GM21529 (cell line): ENCODE measurements around the gene PGR.

Source experiments
- ATAC-seq: cut with Tn5 transposase; IDR thresholded peaks from one replicate; pipeline ENCODE4 v1.9.1; 2021; ENCODE audit not compliant: unreplicated experiment

The PGR gene

GRCh38 chr11:101083335-101083734 is 46.3 kb downstream of the PGR start:
- ATAC-seq: no peak

- ATAC-seq: no peak
These were observed 46.8 kb downstream of the PGR start for GRCh38 chr11:101082813-101083212.

GRCh38 chr11:101063706-101064105 is 65.9 kb downstream of the PGR start:
- ATAC-seq: no peak

- ATAC-seq: no peak
These were observed 68.0 kb downstream of the PGR start for GRCh38 chr11:101061606-101062005.

GRCh38 chr11:101059331-101059730 is 70.3 kb downstream of the PGR start:
- ATAC-seq: no peak

GRCh38 chr11:101053492-101053891 is 76.1 kb downstream of the PGR start:
- no peak for ATAC-seq

- ATAC-seq: no peak
These were observed 77.9 kb downstream of the PGR start for GRCh38 chr11:101051677-101052076.

GRCh38 chr11:101049813-101050212 is 79.8 kb downstream of the PGR start:
- no peak for ATAC-seq

GRCh38 chr11:101049123-101049522 is 80.5 kb downstream of the PGR start:
- ATAC-seq: no peak

GRCh38 chr11:101048479-101048878 is 81.1 kb downstream of the PGR start:
- ATAC-seq: no peak

- no peak for ATAC-seq
These were observed 82.7 kb downstream of the PGR start for GRCh38 chr11:101046947-101047346.

GRCh38 chr11:101045415-101045814 is 84.2 kb downstream of the PGR start:
- ATAC-seq: no peak

- no peak for ATAC-seq
These were observed 85.7 kb downstream of the PGR start for GRCh38 chr11:101043940-101044339.

GRCh38 chr11:101035872-101036271 is 93.7 kb downstream of the PGR start:
- ATAC-seq: no peak

GRCh38 chr11:101034076-101034475 is 95.5 kb downstream of the PGR start:
- ATAC-seq: no peak

GRCh38 chr11:101032991-101033390 is 96.6 kb downstream of the PGR start:
- no peak for ATAC-seq

- ATAC-seq: no peak
These were observed 97.9 kb downstream of the PGR start for GRCh38 chr11:101031713-101032112.

GRCh38 chr11:101030692-101031091 is 98.9 kb downstream of the PGR start:
- ATAC-seq: no peak

GRCh38 chr11:101030015-101030414 is 99.6 kb downstream of the PGR start:
- no peak for ATAC-seq

- no peak for ATAC-seq
These were observed 101.0 kb downstream of the PGR start for GRCh38 chr11:101028644-101029043.

GRCh38 chr11:101022256-101022655 is 107.4 kb downstream of the PGR start:
- no peak for ATAC-seq

GRCh38 chr11:101019870-101020269 is 109.7 kb downstream of the PGR start:
- no peak for ATAC-seq

- no peak for ATAC-seq
These were observed 114.9 kb downstream of the PGR start for GRCh38 chr11:101014600-101015285.
